Breast epithelium (tissue), 3 donors: ENCODE measurements around the gene TRPV3.

Experiments used
- CTCF ChIP-seq, 3 donors: fragments of 450-650 bp; IDR thresholded peaks; one replicate each; pipeline ENCODE4 v1.5.1; 2016 to 2017; ENCODE audit warnings: antibody characterized with exemption in 3 of 3, mild to moderate bottlenecking in 3 of 3, moderate library complexity in 3 of 3
- POLR2A ChIP-seq: fragments of 450-650 bp; IDR thresholded peaks from one replicate; pipeline ENCODE4 v1.6.1; 2016; ENCODE audit warnings: antibody characterized with exemption, mild to moderate bottlenecking, moderate library complexity
- POLR2AphosphoS5 ChIP-seq, 3 donors: sonication (generic); formaldehyde crosslinking; IDR thresholded peaks; one replicate each; pipeline ENCODE4 v1.6.1; 2017; ENCODE audit warnings: antibody characterized with exemption in 3 of 3

- no peak for TF ChIP-seq POLR2A
- no peak for TF ChIP-seq CTCF (IDR thresholded peaks at IDR 0.05)
- no peak for TF ChIP-seq POLR2AphosphoS5 (IDR thresholded peaks at IDR 0.05)
Observed at GRCh38 chr17:3600529-3601205, 43.1 kb upstream of the TRPV3 start.
